ENCODE measurements around the gene LAYN. TPM values are rescaled to one million over a fixed set of nuclear protein-coding genes. Genes with fewer than 3 reads are reported as not detected.

Gene LAYN
- total and polyA plus RNA-seq, 9 of the 15 experiments (the other 6 are each of a cell fraction or from before 2014, with no cell fraction given): not detected

DNA sequence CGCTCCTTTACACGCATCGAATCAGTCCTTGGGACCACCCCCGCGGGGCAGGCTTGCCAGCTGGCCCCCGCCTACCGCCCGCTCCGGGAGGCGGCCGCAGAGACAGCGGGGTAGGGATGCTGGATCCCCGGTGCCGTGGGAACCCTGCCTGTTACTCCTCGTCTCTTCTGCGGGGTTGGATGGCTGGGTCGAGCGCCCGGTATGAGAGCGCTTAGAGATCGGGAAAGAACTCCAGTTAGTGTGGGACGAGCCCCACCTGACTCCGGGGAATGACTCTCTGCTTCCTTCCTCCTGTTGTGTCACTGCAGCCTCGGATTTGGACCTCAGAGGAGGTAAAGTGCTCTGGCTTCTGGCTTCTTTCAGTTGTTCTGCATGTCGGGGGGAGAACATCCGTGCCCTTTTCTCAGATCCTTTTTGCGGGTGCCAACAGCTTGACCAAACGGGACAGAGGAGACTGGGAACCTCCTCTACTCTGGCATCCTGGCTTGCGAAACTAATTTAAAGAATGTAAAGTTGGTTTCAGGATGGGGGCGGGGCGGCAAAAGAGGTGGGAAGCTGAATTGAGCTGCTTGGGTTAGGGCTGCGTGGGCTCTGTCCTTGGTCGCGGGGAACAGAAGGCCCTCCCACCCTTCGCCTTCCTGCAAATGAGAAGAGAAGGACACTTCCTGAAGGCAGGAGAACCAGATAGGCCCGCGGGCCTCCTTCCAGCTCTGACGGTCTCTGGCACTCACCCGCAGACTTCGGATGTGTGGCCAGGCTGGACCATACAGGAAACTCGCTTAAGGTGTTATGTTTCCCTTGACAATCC is 938 bp downstream of the LAYN start:
- intact Hi-C loops (cut with micrococcal nuclease) (no loop called here), in situ Hi-C loops (cut with MboI) (no loop called here)
- TF ChIP-seq ZC3H4 (CRISPR knock-in tag; IDR thresholded peaks at IDR 0.05; ENCODE audit: borderline replicate concordance) (no peak), MAFG (tag; conservative IDR thresholded peaks at IDR 0.05) (no peak), ZNF668 (CRISPR knock-in tag; IDR thresholded peaks at IDR 0.05) (no peak), POU5F1 (IDR thresholded peaks at IDR 0.05; ENCODE audit: borderline replicate concordance, low read depth, low read length, partially characterized antibody) (no peak), NR4A1 (CRISPR knock-in tag; IDR thresholded peaks at IDR 0.05) (no peak), NR4A1 (tag; IDR thresholded peaks at IDR 0.05) (no peak), MAFK (IDR thresholded peaks at IDR 0.05; ENCODE audit: low read length) (no peak), CHD2 (IDR thresholded peaks at IDR 0.05; ENCODE audit: low read depth, low read length) (no peak), FOXA1 (IDR thresholded peaks at IDR 0.05; ENCODE audit: borderline replicate concordance) (no peak), ZNF140 (CRISPR knock-in tag; IDR thresholded peaks at IDR 0.05) (no peak), GATAD2B (IDR thresholded peaks at IDR 0.05; ENCODE audit: borderline replicate concordance) (no peak), ZNF347 (CRISPR knock-in tag; IDR thresholded peaks at IDR 0.05; ENCODE audit: low read depth) (no peak)
- TF ChIP-seq, protein P1, sequence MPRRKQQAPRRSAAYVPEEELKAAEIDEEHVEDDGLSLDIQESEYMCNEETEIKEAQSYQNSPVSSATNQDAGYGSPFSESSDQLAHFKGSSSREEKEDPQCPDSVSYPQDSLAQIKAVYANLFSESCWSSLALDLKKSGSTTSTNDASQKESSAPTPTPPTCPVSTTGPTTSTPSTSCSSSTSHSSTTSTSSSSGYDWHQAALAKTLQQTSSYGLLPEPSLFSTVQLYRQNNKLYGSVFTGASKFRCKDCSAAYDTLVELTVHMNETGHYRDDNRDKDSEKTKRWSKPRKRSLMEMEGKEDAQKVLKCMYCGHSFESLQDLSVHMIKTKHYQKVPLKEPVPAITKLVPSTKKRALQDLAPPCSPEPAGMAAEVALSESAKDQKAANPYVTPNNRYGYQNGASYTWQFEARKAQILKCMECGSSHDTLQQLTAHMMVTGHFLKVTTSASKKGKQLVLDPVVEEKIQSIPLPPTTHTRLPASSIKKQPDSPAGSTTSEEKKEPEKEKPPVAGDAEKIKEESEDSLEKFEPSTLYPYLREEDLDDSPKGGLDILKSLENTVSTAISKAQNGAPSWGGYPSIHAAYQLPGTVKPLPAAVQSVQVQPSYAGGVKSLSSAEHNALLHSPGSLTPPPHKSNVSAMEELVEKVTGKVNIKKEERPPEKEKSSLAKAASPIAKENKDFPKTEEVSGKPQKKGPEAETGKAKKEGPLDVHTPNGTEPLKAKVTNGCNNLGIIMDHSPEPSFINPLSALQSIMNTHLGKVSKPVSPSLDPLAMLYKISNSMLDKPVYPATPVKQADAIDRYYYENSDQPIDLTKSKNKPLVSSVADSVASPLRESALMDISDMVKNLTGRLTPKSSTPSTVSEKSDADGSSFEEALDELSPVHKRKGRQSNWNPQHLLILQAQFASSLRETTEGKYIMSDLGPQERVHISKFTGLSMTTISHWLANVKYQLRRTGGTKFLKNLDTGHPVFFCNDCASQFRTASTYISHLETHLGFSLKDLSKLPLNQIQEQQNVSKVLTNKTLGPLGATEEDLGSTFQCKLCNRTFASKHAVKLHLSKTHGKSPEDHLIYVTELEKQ (CRISPR knock-in tag; IDR thresholded peaks at IDR 0.05): no peak
- TF ChIP-seq, protein P2, sequence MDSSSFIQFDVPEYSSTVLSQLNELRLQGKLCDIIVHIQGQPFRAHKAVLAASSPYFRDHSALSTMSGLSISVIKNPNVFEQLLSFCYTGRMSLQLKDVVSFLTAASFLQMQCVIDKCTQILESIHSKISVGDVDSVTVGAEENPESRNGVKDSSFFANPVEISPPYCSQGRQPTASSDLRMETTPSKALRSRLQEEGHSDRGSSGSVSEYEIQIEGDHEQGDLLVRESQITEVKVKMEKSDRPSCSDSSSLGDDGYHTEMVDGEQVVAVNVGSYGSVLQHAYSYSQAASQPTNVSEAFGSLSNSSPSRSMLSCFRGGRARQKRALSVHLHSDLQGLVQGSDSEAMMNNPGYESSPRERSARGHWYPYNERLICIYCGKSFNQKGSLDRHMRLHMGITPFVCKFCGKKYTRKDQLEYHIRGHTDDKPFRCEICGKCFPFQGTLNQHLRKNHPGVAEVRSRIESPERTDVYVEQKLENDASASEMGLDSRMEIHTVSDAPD (CRISPR knock-in tag; IDR thresholded peaks at IDR 0.05): no peak
- TF ChIP-seq, protein P3, sequence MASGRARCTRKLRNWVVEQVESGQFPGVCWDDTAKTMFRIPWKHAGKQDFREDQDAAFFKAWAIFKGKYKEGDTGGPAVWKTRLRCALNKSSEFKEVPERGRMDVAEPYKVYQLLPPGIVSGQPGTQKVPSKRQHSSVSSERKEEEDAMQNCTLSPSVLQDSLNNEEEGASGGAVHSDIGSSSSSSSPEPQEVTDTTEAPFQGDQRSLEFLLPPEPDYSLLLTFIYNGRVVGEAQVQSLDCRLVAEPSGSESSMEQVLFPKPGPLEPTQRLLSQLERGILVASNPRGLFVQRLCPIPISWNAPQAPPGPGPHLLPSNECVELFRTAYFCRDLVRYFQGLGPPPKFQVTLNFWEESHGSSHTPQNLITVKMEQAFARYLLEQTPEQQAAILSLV (tag; IDR thresholded peaks at IDR 0.05): no peak
- BruUV-seq (replicated peaks): no TSS peak
- Histone ChIP-seq H3K4me2 (ENCODE audit: insufficient read depth, low read length) (no peak overlapping the region), H2AFZ (ENCODE audit: low read depth, low read length) (no peak overlapping the region), H3K36me3 (ENCODE audit: control insufficient read depth, insufficient read depth, low read length) (no peaks in the 10 kb centered on the region), H3K9me1 (ENCODE audit: control insufficient read depth, insufficient read depth, low read length) (no peaks in the 10 kb centered on the region), H3K9me3 (replicated peaks; ENCODE audit: control insufficient read depth, insufficient read depth, low read depth, low read length) (no peaks in the 10 kb centered on the region), H3K4me3 (no peak overlapping the region), H3K27me3 (ENCODE audit: control insufficient read depth in 2 of 2, insufficient read depth in 2 of 2, low read length in 2 of 2) (peaks cover 19 to 43% of the 10 kb centered on the region in 2 experiments), H3K79me2 (ENCODE audit: control insufficient read depth, insufficient read depth, low read length) (no peaks in the 10 kb centered on the region), H3K4me1 (replicated peaks in 1 of 2; ENCODE audit: control insufficient read depth in 2 of 2, insufficient read depth in 2 of 2, low read length in 2 of 2) (peaks cover 0 to 14% of the 10 kb centered on the region in 2 experiments; a peak in 1 of 5 replicates), H3K9ac (ENCODE audit: insufficient read depth in 1 of 2, low read depth in 2 of 2, low read length in 2 of 2) (no peak overlapping the region), H3K27ac (ENCODE audit: extremely low read depth, low read depth, low read length) (no peak overlapping the region), H4K20me1 (replicated peaks; ENCODE audit: control insufficient read depth, insufficient read depth, low read length) (no peaks in the 10 kb centered on the region)
- FAIRE-seq: no peak
- no peak for DNase-seq (ENCODE audit: extremely low read depth in 1 of 4, low spot score in 3 of 4)
- CTCF ChIA-PET (ENCODE audit: low intra/inter-chr PET ratio): no interaction called here
- WGBS (ENCODE audit: insufficient coverage, low coverage, missing lambda C conversion rate): 12% methylated on average over 37 of the region's 41 CpGs
- ATAC-seq: no peak; the same call in 1 of the 3 replicates
- POLR2A ChIA-PET: interaction anchor here (0.6 to 1.2 kb wide), 3 partner anchors 8 to 153 kb away, joined by 3 to 4 read pairs (median 3); no protein-coding TSS in a partner anchor

Data from K562 (cell line).